ENCODE data around the gene SERPING1.

DNA sequence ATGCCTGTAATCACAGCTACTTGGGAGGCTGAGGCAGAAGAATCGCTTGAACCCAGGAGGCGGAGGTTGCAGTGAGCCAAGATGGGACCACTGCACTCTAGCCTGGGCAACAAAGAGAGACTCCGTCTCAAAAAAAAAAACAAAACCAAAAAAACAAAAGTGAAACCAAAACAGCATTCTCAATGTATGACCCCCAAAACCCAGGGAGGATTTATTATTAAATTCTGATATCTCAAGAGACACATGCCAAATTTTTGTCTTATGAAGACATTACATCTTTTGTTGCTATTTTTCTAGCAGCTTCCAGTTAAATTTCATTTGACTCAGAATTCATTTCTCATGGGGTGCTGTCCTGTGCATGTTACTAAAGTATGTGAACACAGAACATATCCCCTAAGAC is 55.2 kb downstream of the SERPING1 start:
- TF ChIP-seq, protein P1, sequence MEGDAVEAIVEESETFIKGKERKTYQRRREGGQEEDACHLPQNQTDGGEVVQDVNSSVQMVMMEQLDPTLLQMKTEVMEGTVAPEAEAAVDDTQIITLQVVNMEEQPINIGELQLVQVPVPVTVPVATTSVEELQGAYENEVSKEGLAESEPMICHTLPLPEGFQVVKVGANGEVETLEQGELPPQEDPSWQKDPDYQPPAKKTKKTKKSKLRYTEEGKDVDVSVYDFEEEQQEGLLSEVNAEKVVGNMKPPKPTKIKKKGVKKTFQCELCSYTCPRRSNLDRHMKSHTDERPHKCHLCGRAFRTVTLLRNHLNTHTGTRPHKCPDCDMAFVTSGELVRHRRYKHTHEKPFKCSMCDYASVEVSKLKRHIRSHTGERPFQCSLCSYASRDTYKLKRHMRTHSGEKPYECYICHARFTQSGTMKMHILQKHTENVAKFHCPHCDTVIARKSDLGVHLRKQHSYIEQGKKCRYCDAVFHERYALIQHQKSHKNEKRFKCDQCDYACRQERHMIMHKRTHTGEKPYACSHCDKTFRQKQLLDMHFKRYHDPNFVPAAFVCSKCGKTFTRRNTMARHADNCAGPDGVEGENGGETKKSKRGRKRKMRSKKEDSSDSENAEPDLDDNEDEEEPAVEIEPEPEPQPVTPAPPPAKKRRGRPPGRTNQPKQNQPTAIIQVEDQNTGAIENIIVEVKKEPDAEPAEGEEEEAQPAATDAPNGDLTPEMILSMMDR (IDR thresholded peaks at IDR 0.05): no peak
- TF ChIP-seq EP300 (IDR thresholded peaks at IDR 0.05; ENCODE audit: low read depth) (no peak), POLR2A (IDR thresholded peaks at IDR 0.05) (no peak), POLR2AphosphoS5 (IDR thresholded peaks at IDR 0.05) (no peak)
